GM04503 (cell line): ENCODE measurements around the gene SNX1.
A peak's percentile ranks its signal among the peaks of the same experiment; 100 is the strongest.
"Not testable (repeated sequence)": the region's sequence is repeated elsewhere in the genome, so short reads cannot be mapped to it uniquely, and the experiment has no call there.

ENCODE experiments used
- DNase-seq: peaks from one replicate; pipeline ENCODE4 v3.0.0-alpha.2; 2012; ENCODE audit warnings: low read depth

SNX1 gene

GRCh38 chr15:64073496-64073895, 22.3 kb upstream of the SNX1 start:
- DNase-seq = not testable (repeated sequence)

- DNase-seq = no peak
These were observed 13.0 kb upstream of the SNX1 start for GRCh38 chr15:64082757-64083156.

- no peak for DNase-seq
These were observed 6.1 kb upstream of the SNX1 start for GRCh38 chr15:64089543-64090280.

- no peak for DNase-seq
These were observed 5.3 kb upstream of the SNX1 start for GRCh38 chr15:64090527-64090926.

- no peak for DNase-seq
These were observed 3.5 kb upstream of the SNX1 start for GRCh38 chr15:64092075-64092820.

- DNase-seq = no peak
These were observed 2.7 kb upstream of the SNX1 start for GRCh38 chr15:64092864-64093626.

GRCh38 chr15:64093627-64094417, 2.0 kb upstream of the SNX1 start, which contains the start of gene CIAO2A:
Gene CIAO2A, minus strand, starts transcription at chr15:64093838. Its CDS starts 70 bp downstream, at chr15:64093768.
- DNase-seq = peak; percentile 96

- DNase-seq = no peak
These were observed 369 bp upstream of the SNX1 start for GRCh38 chr15:64095431-64095794.

- DNase-seq = no peak
These were observed 1.0 kb downstream of the SNX1 start for GRCh38 chr15:64096668-64097384.

GRCh38 chr15:64099379-64099778, 3.6 kb downstream of the SNX1 start:
- DNase-seq = no peak

GRCh38 chr15:64100958-64101357, 5.2 kb downstream of the SNX1 start:
- no peak for DNase-seq

GRCh38 chr15:64102497-64102896, 6.7 kb downstream of the SNX1 start:
- no peak for DNase-seq

GRCh38 chr15:64105113-64105704, 9.4 kb downstream of the SNX1 start:
- DNase-seq = no peak

GRCh38 chr15:64107337-64107736, 11.6 kb downstream of the SNX1 start:
- DNase-seq = no peak

- DNase-seq = not testable (repeated sequence)
These were observed 14.4 kb downstream of the SNX1 start for GRCh38 chr15:64110108-64110701.

GRCh38 chr15:64110950-64111678, 15.3 kb downstream of the SNX1 start:
- DNase-seq = no peak

- no peak for DNase-seq
These were observed 15.9 kb downstream of the SNX1 start for GRCh38 chr15:64111679-64112050.

GRCh38 chr15:64112073-64112772, 16.4 kb downstream of the SNX1 start:
- DNase-seq = no peak

GRCh38 chr15:64112904-64113303, 17.1 kb downstream of the SNX1 start:
- DNase-seq = no peak
